A549 (cell line): Measurements from ENCODE around the gene SPPL3.

Source experiments
- CBX2 ChIP-seq: fragments of 200-600 bp; sonication (generic); IDR thresholded peaks from 2 replicates; pipeline ENCODE4 v1.6.1; 2016; ENCODE audit warnings: low read depth, mild to moderate bottlenecking, borderline replicate concordance
- CEBPB ChIP-seq, 2 experiments: fragments of >200 bp in 1 of 2; sonication (Bioruptor Twin) in 1 of 2; formaldehyde crosslinking in 1 of 2; IDR thresholded peaks; 2 replicates each; pipeline ENCODE4 v1.6.1; 2012 to 2016
- CTCF ChIP-seq: fragments of >200 bp; sonication (Bioruptor Twin); formaldehyde crosslinking; IDR thresholded peaks from 3 replicates; pipeline ENCODE4 v1.5.1; 2016
- ESRRA ChIP-seq: fragments of 150-350 bp; IDR thresholded peaks from 2 replicates; pipeline ENCODE4 v1.6.1; 2014; ENCODE audit warnings: mild to moderate bottlenecking, low read length, borderline replicate concordance
- JUNB ChIP-seq: fragments of >200 bp; sonication (Bioruptor Twin); formaldehyde crosslinking; IDR thresholded peaks from 2 replicates; pipeline ENCODE4 v1.6.1; 2016
- POLR2A ChIP-seq: IDR thresholded peaks from 2 replicates; pipeline ENCODE4 v1.6.1; 2012; ENCODE audit warnings: mild to moderate bottlenecking, low read length

- TF ChIP-seq CTCF (no peak), JUNB (no peak), POLR2A (no peak), ESRRA (no peak), CBX2 (no peak), CEBPB (IDR thresholded peaks at IDR 0.05) (no peak)
Observed at GRCh38 chr12:120858306-120859088, 45.7 kb downstream of the SPPL3 start.
